ENCODE measurements around the gene CAPN5. TPM values are rescaled to one million over a fixed set of nuclear protein-coding genes. Genes with fewer than 3 reads are reported as not detected.

CAPN5 gene
- total and polyA plus RNA-seq, 2 of the 13 experiments (the other 11 are each of a cell fraction or from before 2014, with no cell fraction given): 0.27 to 1.2 TPM

- TF ChIP-seq HDAC6 (IDR thresholded peaks at IDR 0.05; ENCODE audit: low read depth, low read length) (no peak), HMGA1 (CRISPR knock-in tag; conservative IDR thresholded peaks at IDR 0.05) (no peak), HNF4A (CRISPR knock-in tag; IDR thresholded peaks at IDR 0.05) (peak; percentile 73), SOX5 (CRISPR knock-in tag; IDR thresholded peaks at IDR 0.05; ENCODE audit: borderline replicate concordance) (0 out of 2 replicates have a peak, but pooled peaks have one; percentile 11), ZBTB38 (CRISPR knock-in tag; IDR thresholded peaks at IDR 0.05) (peak; percentile 38; the same call in 1 of the 2 replicates), TFAP4 (IDR thresholded peaks at IDR 0.05; ENCODE audit: borderline replicate concordance, low read depth) (peak; percentile 88), TARDBP (CRISPR knock-in tag; IDR thresholded peaks at IDR 0.05) (no peak), ZNF766 (CRISPR knock-in tag; IDR thresholded peaks at IDR 0.05; ENCODE audit: borderline replicate concordance) (no peak), PHF8 (CRISPR knock-in tag; IDR thresholded peaks at IDR 0.05) (no peak), SRF (IDR thresholded peaks at IDR 0.05; ENCODE audit: low read depth, low read length) (no peak), ZBTB7B (CRISPR knock-in tag; IDR thresholded peaks at IDR 0.05) (peak; percentile 35; the same call in 1 of the 2 replicates), DMAP1 (CRISPR knock-in tag; IDR thresholded peaks at IDR 0.05) (no peak), RXRA (CRISPR knock-in tag; IDR thresholded peaks at IDR 0.05) (0 out of 2 replicates have a peak, but pooled peaks have one; percentile 3), KDM3A (CRISPR knock-in tag; IDR thresholded peaks at IDR 0.05; ENCODE audit: low read depth) (0 out of 2 replicates have a peak, but pooled peaks have one; percentile 20), TFDP2 (CRISPR knock-in tag; IDR thresholded peaks at IDR 0.05) (peak; percentile 44; the same call in 1 of the 2 replicates), AKNA (CRISPR knock-in tag; IDR thresholded peaks at IDR 0.05; ENCODE audit: borderline replicate concordance) (no peak), ZBTB44 (CRISPR knock-in tag; IDR thresholded peaks at IDR 0.05) (no peak)
Observed at GRCh38 chr11:77086521-77087472, 20.0 kb downstream of the CAPN5 start (continued).

All from HepG2 (cell line).